OCI-LY7 (cell line): ENCODE results near the gene YIPF7. TPM values are rescaled to one million over a fixed set of nuclear protein-coding genes. Genes with fewer than 3 reads are reported as not detected.

Experiments
- BruUV-seq: library from RNA; stranded (reverse); fragments of 400-500 nt; replicated peaks from 2 replicates; lab custom pipeline; 2021; lab: Mats Ljungman, UMichigan
- CTCF ChIA-PET: fragments of 300-600 bp; sonication (Branson Sonifier 250); formaldehyde crosslinking; loops from one replicate; lab custom pipeline; 2022; ENCODE audit warnings: antibody characterized with exemption; ENCODE audit not compliant: unreplicated experiment; lab: Charles Lee
- POLR2A ChIA-PET: fragments of 300-600 bp; sonication (Branson Sonifier 250); formaldehyde crosslinking; loops from one replicate; lab custom pipeline; 2022; ENCODE audit warnings: antibody characterized with exemption; lab: Charles Lee
- DNase-seq: peaks from one replicate; pipeline ENCODE4 v3.0.0-alpha.2; 2015; ENCODE audit warnings: low spot score
- H2AFZ ChIP-seq: fragments of 200-600 bp; sonication (generic), shearing (Covaris generic); 2 replicates; pipeline ENCODE4 v1.6.1; 2014; ENCODE audit warnings: mild to moderate bottlenecking, antibody characterized with exemption, low read length, moderate library complexity
- H3K27ac ChIP-seq: fragments of 200-600 bp; sonication (generic); 2 replicates; pipeline ENCODE4 v1.5.1; 2014; ENCODE audit warnings: mixed run types, low read depth, mild to moderate bottlenecking, moderate library complexity, low read length, inconsistent platforms; ENCODE audit not compliant: poor library complexity, severe bottlenecking
- H3K36me3 ChIP-seq: fragments of 200-600 bp; sonication (generic); 2 replicates; pipeline ENCODE4 v1.6.1; 2014; ENCODE audit warnings: mild to moderate bottlenecking, antibody characterized with exemption, low read length, moderate library complexity, mixed read lengths; ENCODE audit not compliant: insufficient read depth
- H3K4me1 ChIP-seq: fragments of 200-600 bp; sonication (generic); 2 replicates; pipeline ENCODE4 v1.5.1; 2014; ENCODE audit warnings: mild to moderate bottlenecking, low read length; ENCODE audit not compliant: insufficient read depth, poor library complexity, severe bottlenecking
- H3K4me2 ChIP-seq: fragments of 200-600 bp; sonication (generic); 2 replicates; pipeline ENCODE4 v1.6.1; 2014; ENCODE audit warnings: mild to moderate bottlenecking, low read length
- H3K4me3 ChIP-seq: fragments of 200-600 bp; sonication (generic); 2 replicates; pipeline ENCODE4 v1.5.1; 2014; ENCODE audit warnings: mild to moderate bottlenecking, low read depth, low read length; ENCODE audit not compliant: poor library complexity, severe bottlenecking
- H3K79me2 ChIP-seq: fragments of 200-600 bp; sonication (generic); 2 replicates; pipeline ENCODE4 v1.6.1; 2016; ENCODE audit warnings: low read depth, mild to moderate bottlenecking, low read length, moderate library complexity, mixed read lengths; ENCODE audit not compliant: insufficient read depth
- H3K9me2 ChIP-seq: fragments of 200-600 bp; sonication (generic); 2 replicates; pipeline ENCODE4 v1.6.1; 2016; ENCODE audit warnings: mild to moderate bottlenecking, low read length, mixed read lengths; ENCODE audit not compliant: insufficient read depth
- H3K9me3 ChIP-seq: fragments of 200-600 bp; sonication (generic); 2 replicates; pipeline ENCODE4 v1.6.1; 2014; ENCODE audit warnings: mild to moderate bottlenecking, mixed run types, low read length, mixed read lengths
- H4K20me1 ChIP-seq: fragments of 200-600 bp; sonication (generic); 2 replicates; pipeline ENCODE4 v1.6.1; 2014; ENCODE audit warnings: mild to moderate bottlenecking, antibody characterized with exemption, low read length, moderate library complexity, mixed read lengths; ENCODE audit not compliant: insufficient read depth
- CTCF ChIP-seq: fragments of 200-600 bp; sonication (generic); conservative IDR thresholded peaks from 2 replicates; pipeline ENCODE4 v1.5.1; 2014; ENCODE audit warnings: mild to moderate bottlenecking, antibody characterized with exemption, low read length, moderate library complexity, mixed read lengths
- EZH2phosphoT487 ChIP-seq: fragments of 200-600 bp; sonication (generic); IDR thresholded peaks from 2 replicates; pipeline ENCODE4 v1.6.1; 2018; ENCODE audit warnings: low read depth, borderline replicate concordance, mild to moderate bottlenecking, mixed run types, antibody characterized with exemption, low read length, moderate library complexity, mixed read lengths
- intact Hi-C: fragments of 100-400 bp; cut with micrococcal nuclease; formaldehyde crosslinking; loops from one replicate; pipeline ENCODE4 v1.10.0; 2022; ENCODE audit not compliant: unreplicated experiment
- total RNA-seq, 2 experiments: library from RNA; depleted of rRNA in 1 of 2; stranded (reverse); fragments of >200 nt in 1 of 2; shearing (Covaris generic) in 1 of 2; gene quantifications; 2 replicates each; pipeline ENCODE4 v1.2.3, GENCODE V29; 2014 to 2022

Gene YIPF7
- total RNA-seq, 2 experiments from 2014 or later, result not detected

- Histone ChIP-seq H3K36me3 (no peaks in the 10 kb centered on the region), H2AFZ (no peak overlapping the region), H3K9me2 (no peaks in the 10 kb centered on the region), H3K4me1 (peaks cover 7% of the 10 kb centered on the region), H3K27ac (no peak overlapping the region), H4K20me1 (peaks cover 4% of the 10 kb centered on the region; the same call in 1 of the 2 replicates), H3K4me2 (no peak overlapping the region), H3K79me2 (peaks cover 10% of the 10 kb centered on the region), H3K4me3 (no peak overlapping the region), H3K9me3 (no peaks in the 10 kb centered on the region)
- intact Hi-C loops, result no loop called here
- TF ChIP-seq EZH2phosphoT487 (no peak), CTCF (peak; percentile 63)
- no TSS peak for BruUV-seq
- ChIA-PET POLR2A (no interaction called here), CTCF (no interaction called here)
- DNase-seq, result no peak
Observed at GRCh38 chr4:44674471-44674870, 23.0 kb upstream of the YIPF7 start.

- BruUV-seq, result no TSS peak
- POLR2A ChIA-PET, result interaction anchor here (0.6 kb wide), 1 partner anchor 304 kb away, joined by 3 read pairs; no protein-coding TSS in a partner anchor
- H3K9me3 ChIP-seq, result no peaks in the 10 kb centered on the region
- TF ChIP-seq EZH2phosphoT487, result no peak
- no peak for TF ChIP-seq CTCF
- H3K9me2 ChIP-seq, result no peaks in the 10 kb centered on the region
- H3K36me3 ChIP-seq, result no peaks in the 10 kb centered on the region
- intact Hi-C loops, result no loop called here
- H3K4me2 ChIP-seq, result no peak overlapping the region
- no peak overlapping the region for H3K27ac ChIP-seq
- H3K4me1 ChIP-seq, result no peaks in the 10 kb centered on the region
- no peaks in the 10 kb centered on the region for H4K20me1 ChIP-seq
- no peak overlapping the region for H2AFZ ChIP-seq
- CTCF ChIA-PET, result no interaction called here
- DNase-seq, result no peak
- H3K4me3 ChIP-seq, result no peak overlapping the region
- H3K79me2 ChIP-seq, result no peaks in the 10 kb centered on the region
Observed at GRCh38 chr4:44671636-44672035, 20.2 kb upstream of the YIPF7 start.

- TF ChIP-seq CTCF (no peak), EZH2phosphoT487 (no peak)
- intact Hi-C loops, result no loop called here
Observed at GRCh38 chr4:44670506-44671199, 19.2 kb upstream of the YIPF7 start.

More at GRCh38 chr4:44670506-44671199, 19.2 kb upstream of the YIPF7 start:
- BruUV-seq, result no TSS peak
- no peaks in the 10 kb centered on the region for H3K9me3 ChIP-seq
- ChIA-PET POLR2A (interaction anchor here (3.2 kb wide), 1 partner anchor 8 kb away, joined by 16 read pairs; the partner anchor contains the start of gene GUF1), CTCF (no interaction called here)
- no peaks in the 10 kb centered on the region for H3K9me2 ChIP-seq
- H3K4me2 ChIP-seq, result no peak overlapping the region
- no peaks in the 10 kb centered on the region for H3K36me3 ChIP-seq
- no peaks in the 10 kb centered on the region for H4K20me1 ChIP-seq
- no peak for DNase-seq
- no peak overlapping the region for H2AFZ ChIP-seq
- H3K79me2 ChIP-seq, result no peaks in the 10 kb centered on the region
- H3K4me1 ChIP-seq, result no peaks in the 10 kb centered on the region
- no peak overlapping the region for H3K27ac ChIP-seq
- no peak overlapping the region for H3K4me3 ChIP-seq
